DMS53 treated with DMSO at 0.1 percent for 48 hours (cell line): ENCODE measurements around the gene EGLN3.
"Not testable (repeated sequence)": the region's sequence is repeated elsewhere in the genome, so short reads cannot be mapped to it uniquely, and the experiment has no call there.

Source experiments
- DNase-seq: peaks from one replicate; lab custom pipeline; 2025; ENCODE audit not compliant: unreplicated experiment; lab: John Stamatoyannopoulos, UW

EGLN3 gene

DNA sequence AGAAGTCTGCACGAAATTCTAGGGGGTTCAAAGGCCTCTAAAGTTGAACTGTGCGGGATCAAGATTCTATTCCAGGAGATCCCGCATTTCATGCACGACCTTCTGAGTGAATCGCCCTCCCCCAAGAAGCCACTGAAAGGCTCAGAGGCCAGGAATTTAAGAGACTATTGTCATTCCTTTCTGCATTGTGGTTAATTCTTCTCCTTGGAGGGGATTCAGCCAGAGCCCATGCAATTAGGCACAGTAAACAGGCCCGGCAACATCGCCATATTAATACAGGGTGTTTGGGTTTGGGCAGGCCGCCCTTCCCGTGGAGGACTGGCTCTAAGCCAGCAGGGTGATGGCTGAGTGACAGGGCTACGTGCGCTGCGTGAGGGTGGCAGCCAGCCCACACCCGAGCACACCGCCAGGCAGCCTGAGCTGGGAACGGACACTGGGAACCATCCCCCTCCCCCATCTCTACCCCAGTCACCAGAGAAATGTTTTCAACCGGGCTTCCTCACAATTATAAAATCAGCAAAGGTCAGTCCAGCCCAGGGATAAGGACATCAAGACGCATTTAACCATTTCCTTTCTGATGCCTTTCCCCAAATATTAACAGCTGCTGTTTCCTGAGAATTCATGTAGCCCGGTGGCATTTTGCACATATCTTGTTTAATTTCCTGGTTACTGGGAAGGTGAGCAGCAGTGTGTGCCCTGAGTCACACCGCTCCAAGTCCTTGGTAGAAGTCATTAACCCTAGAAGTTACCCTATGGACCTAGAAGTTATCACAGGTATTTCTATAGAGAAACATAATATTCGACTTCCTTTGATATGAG, 12.5 kb downstream of the EGLN3 start:
- DNase-seq, result peak; percentile 65

DNA sequence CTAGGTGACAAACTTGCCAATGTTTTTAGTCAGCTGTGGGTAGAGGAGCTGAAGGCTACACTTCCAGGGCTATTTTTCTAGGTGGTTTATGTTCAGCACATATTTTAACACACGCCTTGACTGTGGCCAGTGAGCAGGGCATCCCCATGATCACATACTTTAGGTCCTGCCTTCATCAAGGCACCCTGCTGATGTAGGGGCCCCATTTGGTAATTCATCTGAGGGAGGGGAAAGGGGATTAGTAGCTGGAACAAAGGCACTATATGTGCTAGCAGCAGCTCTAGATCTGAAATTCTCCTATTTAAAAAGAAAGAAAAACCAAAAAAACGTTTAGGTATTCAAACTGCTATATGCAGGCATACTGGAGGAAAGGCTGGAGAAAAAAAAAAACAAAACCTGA, 14.5 kb downstream of the EGLN3 start:
- no peak for DNase-seq

- DNase-seq, result no peak
These were observed 15.9 kb downstream of the EGLN3 start for GRCh38 chr14:33934938-33935337.

GRCh38 chr14:33934043-33934750, 16.7 kb downstream of the EGLN3 start:
- no peak for DNase-seq

DNA sequence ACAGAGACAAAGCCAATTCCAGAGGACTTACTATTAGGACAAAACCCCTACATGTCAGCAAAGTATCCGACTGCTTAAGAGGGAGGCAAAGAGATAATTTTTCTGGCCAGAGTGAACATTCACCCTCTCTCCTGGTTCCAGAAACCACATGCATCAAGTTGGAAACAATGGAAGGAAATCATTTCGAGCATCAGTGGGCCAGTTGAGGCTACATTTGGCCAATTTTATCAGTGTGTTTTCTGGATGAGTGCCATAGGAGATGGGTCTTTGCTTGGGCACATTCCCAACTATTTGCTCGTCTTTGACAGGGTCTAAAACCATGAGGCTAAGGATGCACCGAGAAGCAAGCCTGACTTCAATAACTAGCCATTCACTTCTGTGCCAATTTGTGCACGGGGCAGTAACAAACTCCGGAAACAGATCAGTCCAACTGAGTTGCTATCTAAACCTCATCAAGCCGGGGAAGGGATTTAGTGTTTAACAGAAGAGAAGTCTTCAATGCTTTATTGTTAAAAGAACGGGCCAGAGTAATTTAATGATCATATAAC, 17.4 kb downstream of the EGLN3 start:
- no peak for DNase-seq

DNA sequence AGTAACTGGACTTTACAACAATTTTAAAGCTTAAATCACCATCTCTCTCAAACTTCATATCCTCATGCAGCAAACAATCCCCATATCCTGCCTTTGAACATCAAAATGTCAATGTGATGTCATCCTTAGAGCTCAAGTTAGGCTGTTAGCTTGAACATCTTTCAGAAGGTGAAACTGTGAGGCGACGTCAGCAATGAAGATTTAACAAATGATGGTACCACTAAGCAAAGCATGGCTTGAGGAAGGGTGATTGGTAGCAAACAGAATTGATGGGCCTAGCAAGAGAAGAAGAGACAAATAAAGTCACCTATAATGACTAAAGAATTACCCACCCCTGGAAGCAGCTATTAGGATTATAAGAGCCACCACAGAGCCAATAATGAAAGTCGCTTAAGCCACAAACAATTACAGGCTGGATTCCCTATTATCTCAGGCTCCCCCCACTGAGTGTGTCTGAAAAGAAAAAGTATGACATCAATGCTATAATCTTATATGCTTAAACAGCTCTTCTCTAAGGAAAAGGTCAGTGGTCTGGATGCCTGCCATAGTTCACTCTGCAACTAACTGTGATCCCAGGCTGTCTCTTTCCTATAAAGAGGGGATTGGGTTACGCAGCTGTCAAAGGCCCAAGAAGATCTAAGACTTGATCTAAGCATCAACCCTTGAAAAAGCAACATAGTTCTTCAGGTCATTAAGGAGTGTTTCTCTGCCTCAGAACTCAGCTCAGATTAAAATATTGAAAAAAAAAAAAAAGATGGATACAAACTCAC, 18.1 kb downstream of the EGLN3 start:
- DNase-seq, result no peak

DNA sequence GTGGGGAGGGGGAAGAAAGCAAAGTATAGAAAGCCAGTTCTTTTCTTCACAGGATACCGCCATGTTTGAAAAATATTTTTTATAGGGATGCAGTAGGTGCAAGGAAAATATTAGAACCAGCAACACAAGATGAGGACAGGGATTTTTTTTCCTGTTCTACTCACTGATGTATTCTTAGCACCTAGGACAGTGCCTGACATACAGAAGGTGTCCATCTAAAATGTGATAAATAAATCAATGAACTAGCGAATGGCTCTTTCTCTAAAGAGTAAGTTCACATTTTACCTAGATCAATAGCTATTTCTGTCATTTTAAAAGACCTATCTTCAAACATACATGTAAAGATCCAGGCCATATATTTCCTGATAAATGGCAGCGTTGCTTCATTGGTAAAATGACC, 18.8 kb downstream of the EGLN3 start:
- no peak for DNase-seq

- DNase-seq, result no peak
These were observed 19.4 kb downstream of the EGLN3 start for GRCh38 chr14:33931461-33931860.

DNA sequence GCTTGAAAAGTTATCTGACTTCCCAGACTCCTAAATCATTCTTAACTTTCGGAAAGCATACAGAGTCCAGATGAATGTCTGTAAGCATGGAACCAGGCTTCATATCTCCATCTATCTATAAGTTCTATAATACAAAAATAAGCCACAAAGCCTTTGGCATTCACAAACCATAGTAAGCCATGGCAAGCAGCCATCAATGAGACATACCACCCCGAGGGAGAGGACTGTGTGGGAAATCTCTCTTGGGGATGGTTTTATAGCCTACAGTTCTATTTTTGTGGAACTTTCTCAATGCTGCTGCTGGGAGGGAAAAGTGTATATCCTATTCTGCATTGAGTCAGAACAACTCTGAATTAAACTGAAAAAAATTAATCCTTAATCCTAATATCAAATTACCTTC, 20.4 kb downstream of the EGLN3 start:
- no peak for DNase-seq

DNA sequence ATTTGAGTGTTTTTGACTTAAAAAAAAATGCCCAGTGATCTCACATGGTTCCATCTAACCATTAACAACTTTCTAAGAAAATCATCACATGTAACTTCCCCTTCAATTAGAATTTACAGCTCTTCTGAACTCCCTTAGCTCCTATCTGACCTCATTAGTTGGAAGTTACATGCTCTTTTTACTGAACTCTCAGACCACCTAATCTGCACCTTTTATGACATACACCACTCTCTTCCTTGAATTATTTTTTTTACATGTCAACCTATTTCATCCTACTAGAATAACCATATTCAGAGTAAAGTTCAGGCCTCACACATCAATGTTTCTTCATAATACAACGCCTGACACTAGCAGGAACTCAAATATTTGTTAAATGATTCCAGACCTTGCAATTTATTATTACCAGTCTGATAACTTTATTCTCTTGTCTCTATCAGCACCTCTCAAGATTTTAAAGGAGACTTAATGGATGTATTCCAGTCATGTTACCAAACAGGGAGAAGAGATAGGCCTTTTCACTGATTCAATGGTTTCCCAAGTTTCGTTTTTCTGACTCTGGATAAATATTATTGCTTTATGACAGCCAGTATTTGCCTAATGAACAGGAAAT, 21.0 kb downstream of the EGLN3 start:
- DNase-seq, result no peak

GRCh38 chr14:33928895-33929294, 22.0 kb downstream of the EGLN3 start:
- no peak for DNase-seq

DNA sequence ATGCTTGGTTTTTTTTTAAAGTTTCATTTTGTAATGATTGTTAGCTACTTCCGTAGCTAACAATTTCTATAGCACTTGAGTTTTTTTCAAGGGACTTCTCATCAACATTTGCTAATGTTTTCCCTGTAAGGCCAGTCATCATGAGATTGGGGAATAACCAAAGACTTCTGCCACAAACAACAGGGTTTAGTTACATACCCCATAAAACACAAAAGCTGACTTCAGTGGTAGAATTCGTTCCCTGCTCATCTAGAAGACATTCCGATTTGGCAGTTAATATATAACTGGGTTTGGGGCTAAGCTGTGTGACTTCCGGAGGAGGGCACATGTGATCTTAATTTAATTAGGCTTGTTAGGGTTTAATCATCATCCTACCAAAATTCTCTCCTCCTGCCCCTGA, 22.9 kb downstream of the EGLN3 start:
- no peak for DNase-seq

GRCh38 chr14:33926967-33927366, 23.9 kb downstream of the EGLN3 start:
- DNase-seq, result not testable (repeated sequence)

GRCh38 chr14:33925946-33926345, 24.9 kb downstream of the EGLN3 start:
- no peak for DNase-seq

GRCh38 chr14:33925235-33925634, 25.6 kb downstream of the EGLN3 start:
- no peak for DNase-seq

DNA sequence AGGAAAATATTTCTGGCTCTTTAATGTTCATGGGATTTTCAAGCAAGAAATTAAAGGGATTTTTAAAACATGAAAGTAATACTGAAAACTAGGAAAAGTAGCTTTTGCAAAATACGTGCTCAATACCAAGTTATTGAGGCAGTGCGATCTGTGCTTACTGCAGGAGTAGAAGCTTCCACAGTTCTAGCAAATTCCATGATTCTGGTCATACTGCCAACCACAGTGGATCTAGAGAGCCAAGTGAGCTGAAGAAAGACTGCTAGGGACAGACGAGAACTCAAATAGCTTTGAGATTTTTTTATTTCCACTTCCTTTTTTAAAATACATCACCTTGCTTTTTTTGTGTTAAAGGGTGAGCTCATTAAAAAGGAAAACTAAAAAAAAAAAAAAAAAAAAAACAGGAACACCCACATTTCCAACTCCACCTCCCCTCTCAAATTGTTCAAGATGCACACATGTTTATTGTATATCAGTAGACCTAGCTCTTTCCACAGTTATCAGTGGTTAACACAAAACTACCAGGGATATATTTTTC, 26.2 kb downstream of the EGLN3 start:
- DNase-seq, result no peak

GRCh38 chr14:33922125-33922524, 28.7 kb downstream of the EGLN3 start:
- no peak for DNase-seq

DNA sequence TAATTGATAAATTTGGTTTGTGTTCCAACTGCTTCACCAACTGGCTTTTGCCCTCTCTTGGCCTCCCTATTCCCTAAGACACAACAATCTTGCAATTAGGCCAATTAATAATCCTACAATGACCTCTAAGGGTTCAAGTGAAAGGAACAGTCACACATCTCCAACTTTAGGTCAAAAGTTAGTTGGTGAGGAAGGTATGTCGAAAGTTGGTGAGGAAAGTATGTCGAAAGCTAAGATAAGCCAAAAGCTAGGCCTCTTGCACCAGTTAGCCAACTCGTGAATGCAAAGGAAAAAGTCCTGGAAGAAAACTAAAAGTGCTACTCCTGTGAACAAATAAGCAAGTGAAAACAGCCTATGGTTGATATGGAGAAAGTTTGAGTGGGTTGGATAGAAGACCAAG, 32.6 kb downstream of the EGLN3 start:
- no peak for DNase-seq

DNA sequence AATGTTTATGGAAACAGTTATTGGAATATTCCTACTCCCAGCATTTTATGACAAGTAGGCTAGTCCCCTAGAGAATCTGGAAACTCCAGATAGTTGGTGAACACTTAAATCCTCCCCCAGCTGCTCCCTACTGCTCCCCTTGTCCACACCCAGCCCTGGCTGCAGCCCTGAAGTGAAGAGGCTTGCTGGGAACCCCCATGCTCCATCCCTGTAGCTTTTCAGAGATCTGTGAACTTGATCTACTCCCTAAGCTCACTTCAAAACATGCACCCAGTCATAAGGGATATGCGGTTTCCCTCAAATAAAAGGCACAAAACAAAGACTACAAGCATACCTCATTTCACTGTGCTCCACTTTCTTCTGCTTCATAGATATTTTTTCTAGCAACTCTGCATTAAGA, 33.2 kb downstream of the EGLN3 start:
- no peak for DNase-seq

DNA sequence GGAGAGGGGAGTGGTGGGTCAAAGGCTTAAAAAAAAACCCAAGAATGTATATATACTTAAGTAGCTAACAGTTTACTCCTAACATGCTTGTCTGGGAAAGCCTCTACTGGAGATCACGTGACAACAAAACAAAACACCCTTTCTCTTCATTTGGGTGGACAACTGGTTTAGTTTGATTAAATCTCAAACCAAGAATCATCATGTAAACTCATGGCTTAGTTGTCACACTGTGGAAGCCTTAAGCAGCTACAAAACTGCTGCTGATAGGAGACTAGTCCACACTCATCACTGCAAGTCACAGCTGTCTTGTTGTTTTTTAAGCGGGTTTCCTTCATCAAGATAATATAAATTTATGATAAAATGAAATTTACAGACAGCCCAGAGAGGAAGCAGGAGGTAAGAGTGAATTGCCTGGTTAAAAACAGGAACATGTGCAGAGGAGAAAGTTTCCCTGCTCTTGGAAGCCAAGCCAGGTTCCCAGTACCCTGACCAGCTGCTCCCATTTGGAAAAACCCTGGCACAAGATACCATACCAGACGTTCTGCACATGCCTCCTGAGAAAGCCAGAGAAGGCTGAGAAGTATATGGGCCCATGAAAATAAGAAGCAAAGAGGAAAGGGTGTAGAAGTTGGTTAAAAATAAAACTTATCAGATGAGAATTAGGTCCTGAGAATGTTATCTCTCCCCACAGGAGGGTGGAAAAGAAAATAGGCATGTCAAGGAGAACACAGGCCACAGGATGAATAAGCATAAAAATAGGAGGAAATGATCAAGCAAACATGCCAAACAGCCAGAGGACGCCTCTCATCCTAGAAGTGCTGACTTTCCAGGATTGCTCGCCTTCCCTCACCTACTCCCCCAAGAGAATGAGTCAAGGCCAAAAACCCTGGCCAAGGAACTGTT, 34.0 kb downstream of the EGLN3 start:
- DNase-seq, result no peak
